GM18511 (cell line): ENCODE measurements around the gene TIMM23.
"Not testable (repeated sequence)": the region's sequence is repeated elsewhere in the genome, so short reads cannot be mapped to it uniquely, and the experiment has no call there.

Source experiments
- ATAC-seq: cut with Tn5 transposase; IDR thresholded peaks from one replicate; pipeline ENCODE4 v1.9.1; 2021; ENCODE audit warnings: mild to moderate bottlenecking, moderate library complexity; ENCODE audit not compliant: unreplicated experiment

TIMM23 gene

DNA sequence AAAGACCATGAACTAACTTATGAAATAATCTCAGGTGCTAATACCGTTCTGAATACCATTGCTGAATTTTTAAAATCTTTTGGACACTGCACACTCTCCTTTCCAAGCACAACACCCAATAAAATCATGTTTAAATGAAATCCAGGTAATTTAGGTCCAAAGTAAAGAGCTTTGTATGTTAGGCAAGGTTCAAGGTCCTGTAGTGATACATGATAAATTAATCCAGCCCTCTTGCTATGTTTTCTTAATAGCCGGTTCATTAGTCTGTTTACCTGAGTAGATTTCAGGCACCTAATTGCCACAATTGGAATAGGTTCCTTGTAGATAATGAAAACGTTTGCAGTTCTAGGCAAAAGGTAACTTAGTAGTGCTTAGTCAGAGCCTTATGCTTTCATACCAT, 13.3 kb downstream of the TIMM23 start:
- ATAC-seq, result not testable (repeated sequence)

DNA sequence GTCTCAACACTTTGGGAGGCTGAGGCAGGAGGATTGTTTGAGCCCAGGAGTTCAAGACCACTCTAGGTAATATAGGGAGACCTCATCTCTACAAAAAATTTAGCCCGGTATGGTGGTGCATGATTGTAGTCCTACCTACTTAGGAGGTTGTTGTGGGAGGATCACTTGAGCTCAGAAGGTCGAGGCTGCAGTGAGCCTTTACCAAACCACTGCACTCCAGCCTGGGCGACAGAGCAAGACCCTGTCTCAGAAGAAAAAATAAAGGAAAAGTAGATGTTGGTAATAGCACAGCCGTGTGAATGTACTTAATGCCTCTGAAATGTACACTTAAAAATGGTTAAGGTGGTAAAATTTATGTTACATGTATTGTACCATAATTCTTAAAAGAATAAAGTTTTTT, 25.3 kb downstream of the TIMM23 start:
- no peak for ATAC-seq

DNA sequence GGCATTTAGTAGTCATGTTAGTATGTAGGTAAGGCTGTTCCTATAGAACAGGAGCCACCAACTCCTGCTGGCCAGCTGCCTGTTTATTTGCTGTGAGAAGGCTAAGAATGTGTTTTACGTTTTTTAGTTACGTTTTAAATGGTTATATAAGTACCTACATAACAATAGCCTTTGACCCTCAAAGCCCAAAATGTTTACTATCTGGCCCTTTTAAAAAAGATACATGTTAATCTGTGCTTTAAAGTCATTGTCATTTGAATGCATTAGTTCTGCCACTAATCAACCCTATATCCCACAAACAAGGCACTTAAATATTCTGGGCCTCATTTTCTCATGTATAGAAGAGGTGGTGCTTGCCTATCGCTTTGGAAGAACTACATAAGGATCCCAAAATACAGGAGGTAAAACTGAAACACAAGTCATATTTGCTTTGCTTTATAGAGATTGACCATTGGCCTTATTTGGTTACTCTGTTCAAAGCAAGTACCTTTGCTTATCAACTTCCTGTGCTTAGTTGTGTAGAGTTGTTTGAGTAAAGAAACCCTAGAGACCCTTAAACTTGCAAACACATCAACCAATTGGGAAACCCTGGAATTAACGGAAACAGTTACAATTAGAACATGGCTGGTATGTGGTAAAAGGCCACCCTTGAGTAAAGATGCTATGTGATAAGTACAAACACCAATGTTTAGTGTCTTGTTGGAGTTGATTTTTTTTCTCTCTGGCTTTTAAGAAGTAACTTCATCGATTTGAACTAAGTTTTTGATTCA, 25.9 kb downstream of the TIMM23 start:
- no peak for ATAC-seq

DNA sequence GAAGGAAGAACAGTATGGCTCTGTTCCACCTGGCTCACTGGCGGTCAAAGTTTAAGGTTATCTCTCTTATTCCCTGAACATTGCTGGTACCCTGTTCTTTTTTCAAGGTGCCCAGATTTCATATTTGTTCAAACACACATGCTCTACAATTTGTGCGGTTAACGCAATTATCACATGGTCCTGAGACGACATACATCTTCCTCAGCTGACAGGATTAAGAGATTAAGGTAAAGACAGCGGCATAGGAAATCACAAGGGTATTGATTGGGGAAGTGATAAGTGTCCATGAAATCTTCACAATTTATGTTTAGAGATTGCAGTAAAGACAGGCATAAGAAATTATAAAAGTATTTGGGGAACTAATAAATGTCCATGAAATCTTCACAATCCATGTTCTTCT, 27.7 kb downstream of the TIMM23 start:
- ATAC-seq, result not testable (repeated sequence)

DNA sequence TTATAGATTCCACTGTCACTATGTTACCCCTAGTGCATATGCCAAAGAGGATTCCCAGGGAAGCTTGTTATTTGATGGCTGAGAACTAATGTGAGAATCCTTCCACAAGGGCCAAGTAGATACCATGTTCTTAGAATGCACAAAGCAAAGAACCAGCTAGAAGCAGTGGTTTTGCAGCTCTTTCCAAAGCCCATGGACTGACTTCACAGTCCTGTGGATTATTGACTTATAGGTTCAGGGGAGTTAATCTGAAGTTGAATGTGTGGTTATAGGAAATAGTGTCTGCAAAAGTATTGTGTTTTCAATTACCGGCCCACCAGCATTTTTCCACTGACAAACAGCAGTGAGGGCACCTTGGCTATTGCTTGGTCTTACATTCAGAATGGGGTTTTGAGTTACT, 28.2 kb downstream of the TIMM23 start:
- ATAC-seq, result no peak

DNA sequence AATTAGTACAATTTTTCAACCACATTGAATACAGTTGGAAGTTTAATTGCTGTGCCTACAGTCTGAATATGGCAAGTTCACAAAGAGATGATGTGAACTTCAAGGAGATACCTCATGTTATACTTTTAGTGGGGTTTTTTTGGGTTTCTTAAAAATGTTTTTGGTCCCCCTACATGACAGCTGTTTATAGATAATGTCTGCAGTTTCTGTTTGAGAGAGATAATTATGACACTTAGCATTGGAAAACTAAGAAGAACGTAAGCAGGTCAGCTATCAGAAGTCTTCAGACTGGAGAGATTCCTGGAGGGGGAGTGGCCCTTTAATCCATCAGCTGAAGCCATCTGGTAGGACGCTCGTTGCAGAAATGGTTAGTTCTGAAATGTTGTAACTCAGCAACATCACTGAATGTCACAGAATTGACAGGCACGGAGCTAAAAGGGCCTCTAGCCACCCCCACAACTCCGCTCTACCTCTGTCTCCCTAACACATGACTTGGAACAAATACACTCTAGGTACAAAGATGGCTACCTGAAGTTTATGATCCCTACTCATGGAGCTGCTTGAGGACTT, 29.0 kb downstream of the TIMM23 start:
- ATAC-seq, result no peak

DNA sequence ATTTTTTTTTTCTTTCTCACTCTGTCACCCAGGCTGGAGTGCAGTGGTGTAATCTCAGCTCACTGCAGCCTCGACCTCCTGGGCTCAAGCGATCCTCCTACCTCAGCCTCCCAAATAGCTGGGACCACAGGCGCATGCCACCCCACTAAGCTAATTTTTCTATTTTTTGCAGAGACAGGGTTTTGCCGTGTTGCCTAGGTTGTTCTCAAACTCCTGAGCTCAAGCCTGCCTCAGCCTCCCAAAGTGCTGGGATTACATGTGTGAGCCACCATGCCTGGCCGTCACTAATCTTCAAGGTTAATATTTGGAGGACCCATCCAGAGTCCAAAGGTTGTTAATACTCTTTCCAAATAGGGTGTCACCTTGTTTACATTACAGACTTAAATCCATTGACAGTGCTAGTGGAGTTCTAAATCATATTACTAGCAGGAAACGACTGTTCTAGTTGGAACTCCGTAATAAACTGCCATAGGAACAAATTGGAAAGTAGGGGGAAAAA, 29.9 kb downstream of the TIMM23 start:
- ATAC-seq, result not testable (repeated sequence)

DNA sequence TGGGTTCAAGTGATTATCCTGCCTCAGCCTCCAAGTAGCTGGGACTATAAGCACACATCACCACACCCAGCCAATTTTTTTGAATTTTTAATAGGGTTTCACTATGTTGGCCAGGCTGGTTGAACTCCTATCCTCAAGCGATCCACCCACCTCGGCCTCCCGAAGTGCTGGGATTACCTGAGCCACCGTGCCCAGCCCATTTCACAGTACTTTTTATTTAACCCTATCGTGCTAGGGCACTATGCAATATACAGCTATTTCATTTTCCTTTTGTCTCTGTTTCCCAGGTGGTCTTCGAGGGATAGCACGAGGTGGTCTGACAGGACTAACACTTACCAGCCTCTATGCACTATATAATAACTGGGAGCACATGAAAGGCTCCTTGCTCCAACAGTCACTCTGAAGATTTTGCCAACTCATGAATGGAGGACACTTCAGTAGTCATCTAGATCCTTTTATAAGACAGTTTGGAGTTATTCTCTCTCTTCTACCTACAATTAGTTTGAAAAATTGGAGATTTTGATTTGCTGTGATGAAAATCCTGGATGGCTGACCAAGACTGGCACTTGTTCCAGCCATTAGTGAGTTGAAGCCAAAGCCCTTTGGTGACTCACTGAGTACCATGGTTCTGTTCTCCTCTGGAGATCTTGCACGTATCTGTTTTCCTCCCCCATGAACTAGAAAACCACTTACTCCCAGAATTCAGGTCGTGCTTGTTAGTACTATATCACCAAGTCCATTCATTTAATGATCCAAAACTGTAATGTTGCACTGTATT, 30.8 kb downstream of the TIMM23 start:
- ATAC-seq, result no peak

DNA sequence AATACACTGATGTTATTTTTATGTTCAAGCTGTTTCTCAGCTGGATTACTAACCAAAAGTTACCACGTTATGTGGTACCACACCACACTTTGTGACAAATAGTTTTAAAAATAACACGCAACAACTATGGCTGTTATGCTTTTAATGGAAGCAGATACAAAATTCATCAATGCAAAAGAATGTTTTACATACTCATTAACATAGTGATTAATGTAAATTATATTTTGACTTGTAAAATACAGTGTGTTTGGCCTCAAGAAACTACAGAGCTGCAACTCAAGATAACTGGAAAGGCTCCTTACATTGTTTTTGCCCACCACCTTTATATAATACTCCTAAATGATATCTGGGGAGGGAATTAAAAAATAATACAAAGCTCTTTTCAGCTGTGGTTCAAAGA, 32.7 kb downstream of the TIMM23 start:
- no peak for ATAC-seq

DNA sequence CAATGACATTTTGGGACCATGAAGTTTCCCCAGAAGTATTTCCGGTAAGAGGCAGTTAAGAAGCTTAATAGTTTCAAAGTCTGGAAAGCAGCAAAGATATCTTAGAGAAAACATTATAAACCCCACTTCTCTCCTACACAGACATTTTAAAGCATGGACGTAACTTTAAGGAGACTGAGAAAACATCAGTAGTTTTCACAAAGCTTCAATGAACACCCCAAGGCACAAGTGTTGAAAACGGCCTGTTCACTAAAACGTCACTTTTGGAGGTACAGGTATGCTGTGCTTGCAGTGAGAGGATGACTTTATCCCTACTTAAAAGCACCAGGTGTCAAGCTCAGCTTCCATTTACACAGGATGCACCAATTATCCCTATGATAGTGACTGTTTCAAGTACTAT, 33.1 kb downstream of the TIMM23 start:
- ATAC-seq, result no peak

DNA sequence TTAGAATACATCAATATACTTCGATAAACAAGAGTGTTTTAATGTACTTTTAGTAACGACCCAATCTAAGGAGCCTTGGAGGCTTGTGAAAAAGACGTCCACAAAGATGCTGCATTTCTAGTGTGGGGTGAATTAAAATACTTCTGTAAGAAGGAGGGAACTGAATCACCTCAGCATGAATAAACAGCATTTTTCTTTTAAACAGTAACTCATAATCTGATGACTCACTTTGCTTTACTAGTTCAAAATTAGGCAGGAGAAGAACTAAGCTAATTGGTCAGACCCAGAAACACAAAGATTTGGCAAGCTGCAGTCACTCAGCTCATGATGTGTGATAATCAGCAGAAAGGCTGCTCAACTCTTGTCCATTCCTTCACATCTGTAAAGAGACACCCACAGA, 33.9 kb downstream of the TIMM23 start:
- no peak for ATAC-seq

DNA sequence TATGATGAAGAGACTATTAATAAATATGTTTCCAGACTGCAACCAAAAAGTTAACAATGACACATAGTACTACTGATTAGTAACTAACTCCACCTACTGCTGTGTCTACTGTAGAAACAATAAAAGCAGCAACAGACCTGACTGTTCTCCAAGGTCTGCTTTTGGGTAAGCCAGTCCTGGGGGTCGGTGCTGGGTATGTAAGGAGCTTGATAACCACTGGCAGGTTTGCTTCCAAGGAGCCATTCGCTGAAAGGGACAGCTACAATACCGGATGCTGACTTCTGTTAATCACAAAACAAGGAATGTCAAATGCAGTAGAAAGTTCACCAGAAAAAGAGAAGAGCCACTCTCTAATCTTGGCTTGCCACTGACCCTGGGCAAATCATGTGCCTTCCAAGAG, 40.5 kb downstream of the TIMM23 start:
- ATAC-seq, result no peak

DNA sequence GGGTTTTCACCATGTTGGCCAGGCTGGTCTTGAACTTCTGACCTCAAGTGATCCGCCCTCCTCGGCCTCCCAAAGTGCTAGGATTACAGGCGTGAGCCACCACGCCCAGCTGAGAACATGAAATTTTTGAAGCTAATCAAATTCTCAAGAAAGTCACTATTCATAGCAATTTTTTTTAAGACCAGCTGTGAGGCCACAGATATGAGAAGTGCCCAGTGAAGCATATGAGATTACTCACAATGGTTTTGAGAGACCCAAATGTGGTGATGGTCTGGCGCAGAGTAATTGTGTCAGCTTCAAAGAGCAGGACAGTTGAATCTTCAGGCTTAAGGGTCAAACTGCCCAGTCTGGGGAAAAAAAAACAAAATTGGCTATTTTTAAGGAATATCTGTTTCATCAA, 41.9 kb downstream of the TIMM23 start:
- ATAC-seq, result no peak

DNA sequence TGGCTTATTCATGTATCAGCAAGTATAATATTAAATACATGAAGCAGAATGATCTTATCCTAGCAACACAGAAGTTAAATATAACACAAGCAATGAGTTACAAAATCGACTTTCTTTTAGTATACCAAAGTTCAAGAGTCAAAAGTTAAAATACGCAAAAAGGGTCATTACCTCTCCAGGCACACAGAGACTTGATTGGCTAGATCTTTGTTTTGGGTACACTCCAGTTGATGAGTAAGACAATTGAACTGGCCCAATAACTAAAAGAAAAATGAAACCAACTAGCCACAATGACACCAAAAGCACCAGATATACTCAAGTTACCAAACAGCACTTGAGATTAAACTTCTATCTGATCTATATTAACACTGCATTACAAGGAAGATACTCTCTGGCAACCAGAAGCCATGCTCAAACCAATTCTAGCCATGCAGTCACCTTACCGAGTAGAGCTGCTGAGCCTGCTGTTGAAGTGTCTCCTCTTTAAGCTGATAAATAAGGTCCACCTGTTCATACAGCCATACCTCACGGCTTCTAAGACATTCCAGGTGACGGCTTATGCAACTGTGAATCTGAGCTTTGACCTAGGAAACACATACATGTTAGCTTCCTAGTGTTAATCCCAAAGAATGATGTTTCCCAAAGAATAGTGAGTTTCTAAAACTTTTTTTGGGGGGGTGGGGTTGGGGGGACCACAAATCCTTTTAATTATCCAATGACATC, 42.6 kb downstream of the TIMM23 start:
- no peak for ATAC-seq

DNA sequence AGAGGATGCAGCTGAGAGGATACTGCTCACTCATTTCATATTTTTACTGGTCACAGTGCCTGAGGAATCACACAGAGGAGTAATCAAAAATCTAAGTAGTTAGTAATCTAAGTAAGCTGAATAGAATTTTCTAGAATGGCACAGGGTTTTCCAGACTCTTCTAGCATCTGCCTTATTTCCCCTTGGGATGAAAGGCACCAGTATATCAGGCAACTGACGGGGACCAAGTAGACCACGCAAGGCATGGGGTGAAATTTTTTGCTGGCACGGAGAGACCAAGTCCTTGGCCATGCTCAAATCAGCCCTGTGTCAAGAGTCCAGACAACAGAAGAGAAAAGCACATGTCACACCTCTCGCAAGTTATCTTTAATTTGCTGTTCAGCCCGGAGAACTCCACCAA, 43.9 kb downstream of the TIMM23 start:
- no peak for ATAC-seq

DNA sequence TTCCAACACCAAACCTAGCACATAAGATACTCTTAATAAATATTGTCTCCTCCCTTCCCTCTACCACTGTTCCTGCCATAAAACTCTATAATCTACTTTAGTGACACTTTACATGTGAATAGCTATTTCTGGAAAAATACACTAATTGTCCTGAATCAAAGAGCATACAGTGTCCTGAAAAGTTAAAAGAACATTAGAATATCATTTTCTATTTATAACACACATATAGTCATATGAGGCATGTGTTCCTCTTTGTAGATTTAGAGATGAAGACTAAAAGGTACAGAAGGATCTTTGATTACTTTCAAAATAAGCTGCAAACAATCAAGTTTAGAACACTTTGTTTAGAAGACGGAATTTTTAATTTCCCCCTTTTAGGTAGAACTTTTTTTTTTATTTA, 44.5 kb downstream of the TIMM23 start:
- ATAC-seq, result no peak

DNA sequence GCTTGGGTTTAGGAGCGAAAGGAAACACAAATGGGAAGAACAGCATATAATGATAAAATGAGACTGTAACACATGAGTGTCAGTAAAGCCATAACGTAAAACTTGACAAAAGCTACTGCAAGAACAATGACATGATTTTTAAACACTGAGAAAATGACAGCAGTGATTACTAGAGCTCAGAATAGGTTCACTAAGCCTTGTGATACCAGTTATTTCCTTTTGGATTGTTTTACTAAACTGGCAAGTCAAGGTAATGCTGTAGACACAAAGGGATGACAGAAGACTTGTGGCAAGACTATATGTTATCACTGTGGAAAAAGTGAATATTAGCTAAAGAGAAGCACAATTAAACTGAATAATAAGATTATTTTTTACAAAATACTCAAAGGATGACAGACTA, 45.4 kb downstream of the TIMM23 start:
- ATAC-seq, result no peak

DNA sequence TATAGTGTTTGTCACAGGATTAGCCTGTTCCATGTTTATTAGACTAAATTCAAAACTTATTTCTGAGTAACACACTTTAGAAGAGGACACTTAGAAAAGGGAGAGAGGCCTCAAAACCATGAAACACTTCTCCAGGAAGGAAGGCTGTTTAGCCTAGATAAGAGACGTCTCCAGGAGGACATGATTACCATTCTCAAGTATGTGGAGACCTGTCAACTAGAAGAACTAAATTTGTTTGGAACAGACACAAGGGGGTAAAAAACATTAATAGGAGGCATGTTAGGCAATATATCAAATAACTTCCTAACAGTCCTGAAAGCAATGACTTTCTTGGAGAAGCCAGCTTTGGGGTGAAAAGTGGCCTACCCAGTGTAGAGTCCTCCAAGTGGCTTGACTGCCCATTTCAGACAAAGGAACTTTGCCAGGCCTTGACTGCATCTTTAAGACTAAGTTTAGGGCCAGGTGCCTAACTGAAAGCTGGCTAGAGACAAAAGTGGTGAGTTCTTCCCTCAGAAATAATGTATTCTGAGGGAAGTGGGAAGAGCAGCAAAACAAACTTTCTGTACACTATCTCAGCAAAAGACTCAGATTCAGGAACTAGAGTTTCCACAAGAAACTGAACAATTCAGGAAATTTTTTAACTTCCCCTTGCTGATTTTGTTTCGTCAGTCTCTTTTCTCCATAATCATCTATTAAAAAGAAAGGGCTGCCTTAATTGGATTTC, 46.3 kb downstream of the TIMM23 start:
- ATAC-seq, result no peak

DNA sequence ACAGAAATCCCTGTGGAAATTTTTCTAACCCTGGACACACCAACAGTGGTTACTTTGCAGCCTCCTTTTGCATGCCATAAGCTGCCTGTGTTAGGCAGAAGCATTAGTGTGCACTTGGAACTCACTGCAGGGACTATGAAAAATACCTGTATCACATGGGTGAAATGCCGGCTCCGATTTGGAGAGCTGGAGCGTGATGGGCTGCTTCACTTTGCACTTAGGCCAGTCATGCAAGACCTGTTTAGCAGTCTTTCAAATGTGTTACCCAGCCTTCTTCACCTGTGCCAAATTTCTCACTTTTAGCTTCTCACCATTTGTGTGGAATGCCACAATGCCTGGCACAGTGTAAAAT, 46.9 kb downstream of the TIMM23 start:
- no peak for ATAC-seq

DNA sequence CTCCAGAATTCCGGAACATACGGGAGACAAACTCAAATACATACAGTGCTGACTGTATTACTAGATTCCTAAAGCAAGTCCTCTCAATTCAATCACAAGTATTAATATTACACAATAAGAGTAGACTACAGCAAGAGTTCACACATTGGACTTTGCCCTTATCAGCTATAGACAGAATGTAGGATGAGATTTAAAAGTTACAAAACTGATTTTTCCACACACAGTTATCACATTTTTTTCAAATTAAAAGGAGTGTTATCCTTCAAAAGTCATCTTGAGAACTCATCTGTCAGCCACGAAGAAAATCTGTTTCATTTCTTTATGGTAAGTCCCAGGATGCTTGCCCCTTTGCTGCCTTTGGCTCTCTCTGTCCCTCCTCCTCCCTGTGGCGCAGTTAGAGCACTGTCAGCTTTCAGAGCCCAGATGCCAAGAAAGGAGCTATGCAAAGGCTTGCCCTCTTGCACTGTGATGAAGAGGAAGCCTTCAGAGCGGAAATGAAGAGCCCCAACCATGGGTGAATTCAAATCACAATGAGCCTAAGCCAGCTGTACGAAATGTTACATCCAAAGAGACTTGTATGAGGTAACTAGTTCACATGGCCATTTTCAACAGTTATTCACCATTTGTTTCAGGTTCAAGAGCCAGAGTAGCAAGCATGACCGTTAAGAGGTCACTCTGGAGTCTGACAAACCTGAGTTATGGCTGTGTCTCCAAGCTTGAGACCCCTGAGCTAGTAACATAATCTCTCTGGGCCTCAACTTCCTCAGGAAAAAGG, 47.5 kb downstream of the TIMM23 start:
- peak; percentile 22 for ATAC-seq
